NCI-H1930 (cell line): ENCODE results near the gene GTF2IRD1.
"Not testable (repeated sequence)": the region's sequence is repeated elsewhere in the genome, so short reads cannot be mapped to it uniquely, and the experiment has no call there.

Experiments
- DNase-seq, 2 experiments: peaks; one replicate each; lab custom pipeline; 2025; lab: John Stamatoyannopoulos, UW

GTF2IRD1 gene

GRCh38 chr7:74430961-74431466, 22.7 kb upstream of the GTF2IRD1 start:
- no peak for DNase-seq

DNA sequence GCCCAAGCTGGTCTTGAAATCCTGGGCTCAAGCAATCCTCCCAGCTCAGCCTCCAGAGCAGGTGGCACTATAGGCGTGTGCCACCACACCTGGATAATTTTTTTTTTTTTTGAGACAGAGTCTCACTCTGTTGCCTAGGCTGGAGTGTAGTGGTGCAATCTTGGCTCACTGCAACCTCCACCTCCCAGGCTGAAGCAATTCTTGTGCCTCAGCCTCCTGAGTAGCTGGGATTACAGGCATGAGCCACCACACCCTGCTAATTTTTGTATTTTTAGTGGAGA, 16.5 kb upstream of the GTF2IRD1 start:
- not testable (repeated sequence) for DNase-seq

GRCh38 chr7:74438327-74438726, 15.4 kb upstream of the GTF2IRD1 start:
- DNase-seq, result no peak

DNA sequence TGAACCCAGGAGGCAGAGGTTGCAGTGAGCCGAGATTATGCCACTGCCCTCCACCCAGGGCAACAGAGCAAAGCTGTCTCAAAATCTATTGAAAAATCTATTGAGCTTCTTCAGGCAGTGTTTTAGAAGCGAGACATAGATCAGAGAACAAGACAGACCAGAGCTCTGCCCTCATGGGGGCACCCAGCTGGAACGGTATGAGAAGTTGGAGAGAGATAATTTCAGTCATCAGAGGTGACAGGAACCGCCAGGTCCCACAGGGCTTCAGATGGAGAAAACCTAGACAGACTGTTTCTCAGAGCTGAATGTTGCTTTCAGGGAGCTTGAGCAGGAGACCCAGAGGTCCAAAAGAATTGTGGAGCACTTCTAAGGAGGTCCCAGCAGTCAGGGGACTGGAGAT, 14.2 kb upstream of the GTF2IRD1 start:
- DNase-seq, result no peak

DNA sequence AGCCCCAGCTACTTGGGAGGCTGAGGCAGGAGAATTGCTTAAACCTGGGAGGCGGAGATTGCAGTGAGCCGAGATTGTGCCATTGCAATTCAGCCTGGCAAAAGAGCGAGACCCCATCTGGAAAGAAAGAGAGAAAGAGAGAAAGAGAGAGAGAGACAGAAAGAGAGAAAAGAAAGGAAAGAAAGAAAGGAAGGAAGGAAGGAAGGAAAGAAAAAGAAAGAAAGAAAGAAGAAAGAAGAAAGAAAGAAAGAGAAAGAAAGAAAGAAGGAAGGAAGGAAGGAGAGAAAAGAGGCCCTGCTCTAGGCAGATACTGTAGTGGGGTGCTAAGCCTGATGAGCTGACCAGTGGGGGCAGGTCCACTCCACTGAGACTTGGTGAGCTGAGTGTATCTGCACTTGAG, 13.6 kb upstream of the GTF2IRD1 start:
- not testable (repeated sequence) for DNase-seq

DNA sequence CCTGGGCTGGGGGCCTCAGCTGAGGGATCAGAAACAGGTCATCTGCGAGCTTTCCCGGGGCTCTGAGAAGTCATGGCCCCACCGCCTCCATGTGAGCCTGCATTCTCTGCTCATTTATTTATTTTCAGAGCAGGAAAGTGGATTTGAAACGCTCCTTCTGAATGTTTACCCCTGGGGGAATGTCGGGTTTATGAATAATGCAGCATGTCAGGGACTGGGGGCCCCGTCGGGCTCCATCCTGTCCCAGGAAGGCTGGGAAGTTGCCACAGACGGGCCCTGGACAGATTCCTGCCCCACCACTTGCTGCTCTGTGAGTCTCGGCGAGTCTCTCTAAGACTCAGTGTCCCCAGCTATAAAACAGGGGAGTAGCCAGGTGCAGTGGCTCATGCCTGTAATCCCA, 11.9 kb upstream of the GTF2IRD1 start:
- no peak for DNase-seq

DNA sequence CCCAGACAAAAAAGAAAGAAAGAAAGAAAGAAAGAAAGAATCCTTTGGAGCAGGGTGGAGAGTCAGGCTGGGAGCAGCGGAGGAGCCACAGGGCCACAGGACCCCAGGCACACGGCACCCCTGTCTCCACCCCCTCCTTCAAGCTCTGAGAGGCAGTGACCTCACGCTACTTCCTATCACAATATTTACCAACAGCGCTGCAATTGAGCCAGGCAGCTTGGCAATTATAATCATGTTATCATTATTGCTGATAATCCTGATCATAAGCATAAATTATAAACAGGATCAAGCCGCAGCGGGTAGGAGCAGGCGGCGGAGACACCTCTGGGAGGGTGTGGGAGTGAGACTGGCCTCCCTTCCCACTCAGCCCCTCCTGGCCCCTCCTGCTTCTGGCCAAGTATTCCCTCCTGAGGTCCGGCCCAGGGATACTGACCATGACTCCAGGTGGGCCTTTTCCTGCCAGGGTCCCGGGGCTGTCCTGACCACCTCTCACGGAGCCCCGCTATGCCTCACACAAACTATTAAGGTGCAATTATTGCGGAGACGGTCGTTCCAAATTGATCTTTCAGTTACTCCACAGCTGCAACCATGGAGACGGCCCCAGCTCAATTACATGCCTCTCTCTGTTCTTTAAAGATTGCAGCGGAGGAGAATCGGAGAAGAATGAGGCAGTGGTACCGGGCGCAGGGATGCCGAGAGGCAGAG, 10.0 kb upstream of the GTF2IRD1 start:
- DNase-seq, result no peak

- no peak for DNase-seq
These were observed 4.6 kb upstream of the GTF2IRD1 start for GRCh38 chr7:74449144-74449543.

DNA sequence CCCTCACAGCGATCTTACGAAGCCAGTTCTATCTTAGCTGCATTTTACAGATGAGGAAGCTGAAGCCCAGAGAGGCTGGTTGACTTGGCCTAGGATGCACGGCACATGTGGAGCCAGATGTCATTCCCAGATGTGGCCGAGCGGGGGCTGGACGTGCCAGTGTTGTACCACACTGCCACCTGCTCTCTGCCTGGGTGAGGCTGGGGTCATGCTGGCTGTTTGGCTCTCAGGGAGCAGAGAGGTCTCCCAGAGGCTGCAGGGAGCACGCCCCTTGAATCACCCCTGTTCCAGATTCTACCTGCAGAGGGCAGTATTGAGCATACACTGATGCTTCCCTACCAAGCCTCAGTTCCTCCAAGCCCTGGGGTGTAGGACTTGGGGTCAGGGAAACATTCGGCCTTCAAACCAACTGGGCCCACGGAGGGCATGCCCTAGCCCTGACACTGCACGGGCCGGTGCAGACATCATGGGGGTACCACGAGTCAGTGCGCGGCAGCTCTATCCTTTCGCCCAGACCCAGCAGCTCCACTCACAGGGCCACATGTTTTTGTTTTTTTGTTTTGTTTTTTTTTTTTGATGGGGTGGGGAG, 3.8 kb upstream of the GTF2IRD1 start:
- DNase-seq, result no peak

DNA sequence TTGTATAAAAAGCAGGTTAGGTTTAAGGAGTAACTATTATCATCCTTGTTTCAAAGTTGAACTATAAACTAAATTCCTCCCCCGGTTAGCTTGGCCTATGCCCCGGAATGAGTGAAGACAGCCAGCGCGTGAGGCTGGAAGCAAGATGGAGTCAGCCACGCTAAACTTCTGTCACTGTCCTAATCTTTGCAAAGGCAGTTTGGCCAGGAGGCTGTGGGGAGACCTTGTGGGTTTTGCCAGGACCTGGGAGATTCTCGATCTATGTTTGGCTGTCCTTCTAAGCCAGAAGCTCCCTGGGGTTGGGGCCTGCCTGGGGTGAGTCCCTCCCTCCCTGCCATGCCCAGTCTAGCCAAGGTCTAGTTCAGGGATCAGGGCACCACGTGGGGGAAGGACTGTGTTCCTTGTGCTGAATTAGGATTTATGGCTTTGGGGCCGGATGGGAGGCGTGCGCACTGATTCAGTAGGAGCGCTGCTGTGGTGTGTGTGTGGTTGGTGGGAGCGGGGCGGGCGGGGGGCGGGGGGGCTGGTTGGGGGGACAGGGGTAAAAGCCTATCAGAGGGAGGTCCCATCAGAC, 871 bp upstream of the GTF2IRD1 start:
- DNase-seq, result no peak

- DNase-seq, result no peak
These were observed 567 bp downstream of the GTF2IRD1 start for GRCh38 chr7:74454021-74454924.

DNA sequence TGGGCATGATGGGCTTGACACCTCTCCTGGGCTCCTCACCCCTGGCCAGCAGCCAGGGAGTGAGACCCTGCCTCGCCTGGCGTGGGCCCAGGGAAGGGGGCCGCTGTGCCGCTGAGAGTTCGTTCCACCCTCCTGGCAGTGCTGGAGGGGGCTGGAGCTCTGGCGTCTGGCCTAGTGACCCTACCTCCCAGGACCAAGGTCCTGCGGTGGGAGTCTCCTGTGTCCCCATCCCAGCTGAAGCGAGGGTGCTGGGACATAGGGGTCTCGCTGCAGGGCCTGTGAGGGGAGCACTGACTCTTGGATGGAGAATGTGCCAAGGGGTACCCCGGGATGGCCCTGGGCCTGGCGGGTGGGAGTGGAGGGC, 1.2 kb downstream of the GTF2IRD1 start:
- DNase-seq, result no peak

DNA sequence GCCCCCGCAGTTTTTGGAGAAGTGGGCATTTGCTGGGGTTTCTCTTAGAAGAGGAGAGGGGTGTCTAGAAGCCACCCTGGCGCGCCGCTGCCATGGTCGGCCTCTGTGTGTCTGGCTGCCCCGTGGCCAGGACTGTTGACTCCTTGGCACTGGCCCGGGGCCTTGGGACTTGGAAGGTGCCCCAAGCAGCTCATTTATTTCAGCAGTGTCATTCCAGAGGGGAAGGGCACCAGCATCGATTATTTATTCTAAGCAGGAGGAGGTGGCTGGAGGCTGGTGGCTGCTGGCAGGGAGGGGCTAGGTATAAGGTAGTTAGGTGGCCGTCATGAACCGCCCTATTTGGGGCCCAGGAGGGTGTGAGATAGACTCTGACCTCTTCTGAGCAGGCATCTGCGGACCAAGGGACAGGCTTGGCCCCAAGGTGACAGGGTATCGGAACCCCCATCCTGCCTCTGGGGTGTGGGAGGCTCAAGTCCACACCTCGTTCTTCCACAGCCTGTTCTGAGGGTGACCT, 1.6 kb downstream of the GTF2IRD1 start:
- DNase-seq, result no peak

- no peak for DNase-seq
These were observed 2.2 kb downstream of the GTF2IRD1 start for GRCh38 chr7:74455928-74456327.

DNA sequence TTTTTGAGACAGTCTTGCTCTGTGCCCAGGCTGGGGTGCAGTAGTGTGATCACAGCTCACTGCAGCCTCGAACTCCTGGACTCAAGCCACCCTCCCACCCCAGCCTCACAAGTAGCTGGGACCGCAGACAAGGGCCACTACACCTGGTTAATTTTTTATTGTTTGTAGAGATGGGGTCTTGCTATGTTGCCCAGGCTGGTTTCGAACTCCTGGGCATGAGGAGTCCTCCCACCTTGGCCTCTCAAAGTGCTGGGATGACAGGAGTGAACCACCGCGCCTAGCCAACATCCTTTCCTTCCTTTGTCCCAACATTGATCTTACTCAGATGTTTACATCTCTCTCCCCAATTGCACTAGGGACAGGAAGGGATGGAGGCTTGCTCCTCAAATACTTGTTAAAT, 3.3 kb downstream of the GTF2IRD1 start:
- DNase-seq, result no peak

DNA sequence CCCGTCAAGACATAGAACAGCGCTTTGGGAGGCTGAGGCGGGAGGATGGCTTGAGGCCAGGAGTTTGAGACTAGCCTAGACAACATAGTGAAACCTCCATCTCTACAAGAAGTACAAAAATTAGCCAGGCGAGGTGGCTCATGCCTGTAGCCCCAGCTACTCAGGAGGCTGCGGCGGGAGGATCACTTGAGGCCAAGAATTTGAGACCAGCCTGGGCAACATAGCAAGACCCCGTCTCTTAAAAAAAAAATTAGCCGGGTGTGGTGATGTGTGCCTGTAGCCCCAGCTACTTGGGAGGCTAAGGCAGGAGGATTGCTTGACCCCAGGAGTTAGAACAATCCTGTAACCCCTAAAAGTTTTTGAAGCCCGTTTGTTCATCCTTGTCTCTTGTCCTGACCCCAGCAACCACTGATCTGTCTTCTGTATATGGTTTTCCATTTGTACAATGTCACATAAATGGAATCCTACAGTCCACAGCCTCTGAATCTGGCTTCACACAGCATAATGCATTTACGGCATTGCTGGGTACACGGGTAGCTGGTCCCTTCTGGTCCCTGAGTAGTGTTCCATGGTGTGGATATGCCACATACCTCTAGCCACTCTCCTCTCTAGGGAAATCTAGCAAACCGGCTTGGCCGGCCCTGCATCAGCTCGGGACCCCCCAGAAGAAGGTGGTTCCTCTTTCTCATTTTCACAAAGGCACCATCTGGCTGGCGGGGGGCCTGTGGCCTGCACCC, 8.4 kb downstream of the GTF2IRD1 start:
- no peak for DNase-seq

- no peak for DNase-seq
These were observed 9.0 kb downstream of the GTF2IRD1 start for GRCh38 chr7:74462707-74463100.

GRCh38 chr7:74464931-74465886, 11.5 kb downstream of the GTF2IRD1 start:
- no peak for DNase-seq

DNA sequence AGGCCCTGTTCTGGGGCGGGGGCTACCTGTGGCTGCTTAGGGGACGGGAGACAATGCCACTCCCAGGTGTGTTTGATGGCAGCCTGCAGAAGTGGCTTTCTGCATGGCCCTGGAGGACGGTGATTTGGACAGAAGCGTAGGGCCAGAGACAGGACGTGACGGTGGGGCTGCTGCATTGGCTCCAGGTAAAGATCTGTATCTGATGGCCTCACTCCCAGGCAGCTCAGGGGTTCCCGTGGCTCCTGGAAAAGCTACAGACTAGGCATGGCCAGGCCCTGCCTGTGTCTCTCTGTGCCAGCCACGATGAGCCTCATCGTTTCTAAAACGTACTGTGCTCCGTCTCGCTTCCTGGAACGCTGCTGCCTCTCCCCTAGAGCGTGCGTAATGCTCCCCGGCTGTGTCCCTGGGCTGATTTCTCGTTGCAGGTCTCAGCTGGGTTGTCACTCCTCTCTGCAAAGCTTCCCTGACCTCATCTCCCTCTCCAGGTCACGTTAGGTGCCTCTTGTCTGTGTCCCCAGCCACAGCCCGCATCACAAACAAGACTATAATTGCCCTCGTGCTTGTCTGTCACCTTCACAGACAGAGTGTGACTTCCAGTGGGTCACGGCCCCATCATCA, 12.6 kb downstream of the GTF2IRD1 start:
- DNase-seq, result no peak

DNA sequence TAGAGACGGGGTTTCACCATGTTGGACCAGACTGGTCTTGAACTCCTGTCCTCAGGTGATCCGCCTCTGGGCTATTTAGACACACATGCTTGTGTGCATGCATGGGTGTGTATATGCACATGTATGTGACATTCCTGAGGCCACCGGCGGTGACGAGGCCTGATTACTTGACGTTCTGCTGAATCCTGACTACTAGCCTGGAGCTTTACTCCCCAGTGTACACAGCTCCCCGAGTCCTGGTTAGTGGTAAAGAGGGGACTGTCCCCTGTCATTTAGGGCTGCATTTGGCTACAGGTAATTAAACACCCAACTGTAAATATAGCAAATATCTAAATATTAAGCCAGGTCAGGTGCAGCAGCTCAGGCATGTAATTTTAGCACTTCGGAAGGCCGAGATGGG, 14.2 kb downstream of the GTF2IRD1 start:
- DNase-seq, result no peak
